HL-60 (cell line): ENCODE results near the gene PTPRO.

Experiments
- GABPA ChIP-seq: IDR thresholded peaks from 2 replicates; pipeline ENCODE4 v1.6.1; 2012; ENCODE audit warnings: low read depth
- POLR2AphosphoS5 ChIP-seq: IDR thresholded peaks from 2 replicates; pipeline ENCODE4 v1.6.1; 2012; ENCODE audit warnings: low read depth
- REST ChIP-seq: IDR thresholded peaks from 2 replicates; pipeline ENCODE4 v1.6.1; 2012; ENCODE audit warnings: low read depth; ENCODE audit not compliant: insufficient replicate concordance
- TF ChIP-seq, protein P1 (sequence below): IDR thresholded peaks from one replicate; pipeline ENCODE4 v1.5.1; 2011; ENCODE audit warnings: low read length, control low read depth, inconsistent platforms; ENCODE audit not compliant: insufficient read depth

DNA sequence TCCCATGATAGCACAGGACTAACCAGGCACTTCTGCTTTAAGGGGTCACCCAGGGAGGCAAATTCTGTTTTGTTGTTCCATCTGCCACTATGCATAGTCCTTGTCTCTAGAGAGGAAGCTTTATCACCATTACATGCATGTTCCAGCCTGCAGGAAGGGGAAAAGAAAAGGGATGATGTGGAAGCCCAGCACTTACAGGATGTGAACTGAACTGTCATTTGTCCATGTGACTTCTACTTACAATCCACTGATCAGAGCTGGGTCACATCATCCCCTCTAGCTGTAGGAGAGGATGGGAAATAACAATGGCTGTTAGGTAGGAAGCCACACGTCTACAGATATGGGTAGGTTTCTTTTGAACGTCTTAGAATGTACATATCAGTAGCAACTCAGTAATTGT lies 203.1 kb downstream of the PTPRO start:
- TF ChIP-seq, protein P1, sequence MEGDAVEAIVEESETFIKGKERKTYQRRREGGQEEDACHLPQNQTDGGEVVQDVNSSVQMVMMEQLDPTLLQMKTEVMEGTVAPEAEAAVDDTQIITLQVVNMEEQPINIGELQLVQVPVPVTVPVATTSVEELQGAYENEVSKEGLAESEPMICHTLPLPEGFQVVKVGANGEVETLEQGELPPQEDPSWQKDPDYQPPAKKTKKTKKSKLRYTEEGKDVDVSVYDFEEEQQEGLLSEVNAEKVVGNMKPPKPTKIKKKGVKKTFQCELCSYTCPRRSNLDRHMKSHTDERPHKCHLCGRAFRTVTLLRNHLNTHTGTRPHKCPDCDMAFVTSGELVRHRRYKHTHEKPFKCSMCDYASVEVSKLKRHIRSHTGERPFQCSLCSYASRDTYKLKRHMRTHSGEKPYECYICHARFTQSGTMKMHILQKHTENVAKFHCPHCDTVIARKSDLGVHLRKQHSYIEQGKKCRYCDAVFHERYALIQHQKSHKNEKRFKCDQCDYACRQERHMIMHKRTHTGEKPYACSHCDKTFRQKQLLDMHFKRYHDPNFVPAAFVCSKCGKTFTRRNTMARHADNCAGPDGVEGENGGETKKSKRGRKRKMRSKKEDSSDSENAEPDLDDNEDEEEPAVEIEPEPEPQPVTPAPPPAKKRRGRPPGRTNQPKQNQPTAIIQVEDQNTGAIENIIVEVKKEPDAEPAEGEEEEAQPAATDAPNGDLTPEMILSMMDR, result no peak
- TF ChIP-seq POLR2AphosphoS5 (no peak), REST (no peak), GABPA (no peak)
